ENCODE results near the gene FOSL1.
A peak's percentile ranks its signal among the peaks of the same experiment; 100 is the strongest.

Gene FOSL1

GRCh38 chr11:65900125-65900898, at the start of gene FOSL1:
TSS of gene FOSL1 (minus strand) at chr11:65900388. CDS start at chr11:65900339, 49 bp downstream.
- peak; percentile 97 for DNase-seq

GRCh38 chr11:65947603-65948125, 47.5 kb upstream of the FOSL1 start:
- no peak for DNase-seq

GRCh38 chr11:65947133-65947532, 46.9 kb upstream of the FOSL1 start:
- DNase-seq = no peak

GRCh38 chr11:65946655-65947054, 46.5 kb upstream of the FOSL1 start:
- DNase-seq = no peak

DNA sequence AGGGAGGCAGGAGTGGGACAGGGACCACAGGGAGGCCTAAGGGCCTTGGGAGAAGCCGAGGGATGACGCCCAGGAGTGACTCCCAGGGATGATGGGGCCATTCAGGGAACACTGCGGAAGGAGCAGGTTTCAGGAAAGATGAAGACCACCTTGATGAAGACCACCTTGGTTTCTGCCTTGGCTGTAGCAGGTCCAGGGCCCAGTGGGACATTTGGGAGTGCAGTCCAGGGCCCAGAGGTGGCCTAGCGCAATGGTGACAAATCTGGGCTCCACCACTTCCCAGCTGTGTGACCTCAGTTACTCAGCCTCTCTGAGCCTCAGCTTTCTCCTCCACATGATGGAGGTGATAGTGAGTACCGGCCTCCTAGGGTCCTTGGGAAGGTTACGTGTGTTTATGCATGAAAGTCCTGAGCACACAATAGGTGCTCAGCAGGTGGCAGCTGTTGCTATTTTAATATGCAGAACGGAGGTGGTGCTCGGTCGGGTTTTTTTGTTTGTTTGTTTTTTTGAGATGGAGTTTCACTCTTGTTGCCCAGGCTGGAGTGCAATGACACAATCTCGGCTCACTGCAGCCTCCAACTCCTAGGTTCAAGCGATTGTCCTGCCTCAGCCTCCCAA, 45.9 kb upstream of the FOSL1 start:
- no peak for DNase-seq

GRCh38 chr11:65945430-65945911, 45.3 kb upstream of the FOSL1 start, which contains the start of gene TSGA10IP:
TSS of gene TSGA10IP (plus strand) at chr11:65945480. CDS start at chr11:65945676, 196 bp downstream.
- DNase-seq = no peak

GRCh38 chr11:65944767-65945166, 44.6 kb upstream of the FOSL1 start:
- DNase-seq = no peak

DNA sequence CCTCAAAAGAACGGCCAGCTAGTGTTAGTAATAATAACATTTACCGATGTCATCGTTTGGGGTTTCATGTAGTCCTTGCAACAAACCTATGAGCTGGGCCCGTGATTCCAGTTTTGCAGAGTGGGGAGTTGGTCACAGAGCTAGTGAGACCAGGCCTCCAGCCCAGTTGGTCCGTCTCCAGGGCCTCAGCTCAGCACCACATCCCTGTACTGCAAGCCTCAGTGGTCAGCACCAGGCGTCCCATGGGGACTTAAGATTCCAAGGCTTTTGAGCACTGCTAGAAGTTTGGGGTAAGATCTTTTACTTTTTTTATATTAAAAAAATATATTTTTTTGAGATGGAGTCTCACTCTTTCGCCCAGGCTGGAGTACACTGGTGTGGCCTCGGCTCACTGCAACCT, 44.0 kb upstream of the FOSL1 start:
- no peak for DNase-seq

DNA sequence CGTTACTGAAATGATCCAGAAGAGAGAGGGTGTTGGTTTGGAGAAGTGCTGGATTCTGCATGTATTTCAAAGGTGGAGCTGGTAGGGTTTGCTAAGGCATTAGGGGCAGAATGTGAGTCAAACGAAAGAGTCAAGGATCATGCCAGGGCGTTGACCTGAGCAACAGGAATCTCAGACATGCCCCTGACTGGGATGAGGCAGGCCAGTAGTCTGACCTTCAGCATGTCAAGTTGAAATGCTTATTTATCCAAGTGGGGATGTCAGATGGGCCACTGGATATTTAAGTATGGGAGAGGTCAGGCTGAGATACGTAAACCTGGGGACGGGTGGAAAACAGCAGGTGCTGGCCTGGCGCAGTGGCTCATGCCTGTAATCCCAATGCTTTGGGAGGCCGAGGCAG, 42.3 kb upstream of the FOSL1 start:
- no peak for DNase-seq

DNA sequence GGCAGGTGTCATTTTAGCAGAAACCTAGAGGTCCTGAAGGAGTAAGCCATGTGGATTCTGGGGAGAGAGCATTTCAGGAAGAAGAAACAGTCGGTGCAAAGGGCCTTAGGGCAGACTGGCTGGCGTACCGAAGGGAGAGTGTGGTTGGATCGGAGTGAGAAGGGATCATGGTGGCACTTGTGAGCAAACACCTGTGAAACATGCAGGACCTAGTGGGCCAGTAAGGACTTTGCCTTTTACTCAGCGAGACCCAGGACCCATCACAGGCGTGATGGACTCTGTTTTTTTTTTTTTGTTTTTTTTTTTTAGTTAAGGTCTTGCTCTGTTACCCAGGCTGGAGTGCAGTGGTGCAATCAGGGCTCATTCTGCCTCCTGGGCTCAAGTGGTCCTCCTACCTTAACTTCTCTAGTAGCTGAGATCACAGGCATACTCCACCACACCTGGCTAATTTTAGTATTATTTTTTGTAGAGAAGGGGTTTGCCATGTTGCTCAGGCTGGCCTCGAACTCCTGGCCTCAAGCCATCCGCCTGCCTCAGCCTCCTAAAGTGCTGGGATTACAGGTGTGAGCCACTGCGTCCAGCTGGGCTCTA, 41.6 kb upstream of the FOSL1 start:
- DNase-seq = no peak

DNA sequence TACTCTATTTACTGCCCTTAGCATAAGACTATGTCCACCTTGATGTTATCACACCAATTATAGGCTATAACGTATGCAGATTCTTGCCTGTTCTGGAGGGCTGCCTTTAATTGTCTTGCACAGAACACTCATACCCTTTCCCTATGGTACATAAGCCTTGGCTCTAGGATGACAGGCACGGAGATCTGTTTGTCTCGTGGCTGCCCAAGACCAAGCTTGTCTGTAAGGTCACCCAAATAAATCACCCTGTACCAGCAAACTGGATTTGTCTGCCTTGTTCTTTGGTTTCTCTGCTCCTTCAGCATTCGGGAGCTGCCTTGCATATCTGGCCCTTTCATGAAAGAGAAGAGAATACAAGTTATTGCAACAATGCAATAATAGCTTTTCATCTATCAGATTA, 37.6 kb upstream of the FOSL1 start:
- no peak for DNase-seq

DNA sequence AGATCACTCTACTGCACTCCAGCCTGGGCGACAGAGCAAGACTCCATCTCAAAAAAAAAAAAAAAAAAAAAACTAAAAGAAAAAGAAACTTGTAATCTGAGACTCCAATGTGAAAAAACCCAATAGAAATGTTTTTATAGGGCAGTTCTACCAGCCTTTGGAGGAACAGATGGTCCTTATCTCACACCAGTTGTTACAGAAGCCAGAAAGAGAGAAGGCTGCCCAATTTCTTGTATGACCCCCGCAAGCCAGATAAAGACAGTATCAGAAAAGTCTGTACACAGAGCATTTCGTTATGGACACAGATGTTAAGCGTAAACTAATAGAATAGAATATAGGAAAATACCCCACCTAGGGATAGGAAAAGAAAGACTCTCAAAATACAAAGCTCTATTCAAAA, 33.8 kb upstream of the FOSL1 start:
- DNase-seq = no peak

GRCh38 chr11:65932558-65932919, 32.4 kb upstream of the FOSL1 start:
- peak; percentile 53 for DNase-seq

DNA sequence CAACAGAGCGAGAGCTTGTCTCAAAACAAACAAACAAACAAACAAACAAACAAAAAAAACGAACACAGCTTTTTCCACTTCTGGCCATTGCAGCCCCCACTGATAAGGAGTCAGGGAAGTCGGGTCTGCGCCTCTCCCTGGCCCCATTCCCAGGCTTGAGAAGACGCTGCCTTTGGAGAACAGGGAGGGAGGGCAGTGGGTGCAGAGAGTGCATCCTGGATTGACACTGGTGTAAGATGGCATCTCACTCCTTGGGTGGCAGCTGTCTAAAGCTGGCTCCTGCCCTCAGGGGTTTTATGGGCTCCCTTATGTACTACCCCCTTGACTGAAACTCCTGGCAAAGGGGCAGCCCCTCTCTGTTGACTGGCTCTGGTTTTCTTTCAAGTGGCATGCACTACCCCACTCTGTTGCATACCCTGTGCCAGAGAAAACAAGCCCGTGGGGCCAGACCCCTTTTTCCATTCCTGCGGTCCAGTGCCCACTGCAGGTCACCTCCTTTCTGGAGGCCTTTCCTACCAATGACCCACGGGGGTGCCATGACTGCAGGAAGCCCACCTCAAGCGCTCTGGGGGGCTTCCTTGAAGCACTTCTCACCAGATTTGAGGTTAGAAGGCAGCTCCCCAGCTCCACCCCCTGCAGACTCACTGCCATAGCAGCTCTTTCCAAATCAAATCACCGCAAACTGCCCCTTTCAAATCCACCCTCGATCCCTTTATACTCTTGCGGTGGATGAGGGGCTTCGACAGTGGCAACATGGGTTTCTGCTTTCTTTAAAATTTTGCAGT, 31.8 kb upstream of the FOSL1 start:
- DNase-seq = no peak

- no peak for DNase-seq
Observed at GRCh38 chr11:65928667-65929066, 28.5 kb upstream of the FOSL1 start.

GRCh38 chr11:65927904-65928397, 27.8 kb upstream of the FOSL1 start:
- no peak for DNase-seq

GRCh38 chr11:65925397-65925796, 25.2 kb upstream of the FOSL1 start:
- DNase-seq = no peak

- DNase-seq = no peak
Observed at GRCh38 chr11:65922565-65922964, 22.4 kb upstream of the FOSL1 start.

DNA sequence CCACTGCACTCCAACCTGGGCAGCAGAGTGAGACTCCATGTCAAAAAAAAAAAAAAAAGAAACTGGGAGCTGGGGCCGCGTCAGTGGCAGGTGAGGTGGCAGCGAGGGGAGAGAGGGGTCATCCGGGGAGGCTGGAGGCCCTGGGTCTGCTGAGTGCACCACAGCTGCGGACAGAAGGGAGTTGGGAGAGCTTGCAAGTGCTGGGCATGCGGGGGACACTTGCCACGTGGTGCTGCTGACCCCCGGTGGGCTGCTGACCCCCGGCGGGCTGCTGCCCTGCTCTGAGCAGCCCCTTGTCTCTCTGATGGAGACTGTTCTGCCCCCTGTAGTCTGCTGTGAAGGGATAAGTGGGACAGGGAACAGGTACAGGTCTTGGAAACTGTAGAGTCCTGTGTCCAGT, 21.7 kb upstream of the FOSL1 start:
- DNase-seq = no peak

GRCh38 chr11:65921033-65921555, 20.9 kb upstream of the FOSL1 start:
- no peak for DNase-seq

DNA sequence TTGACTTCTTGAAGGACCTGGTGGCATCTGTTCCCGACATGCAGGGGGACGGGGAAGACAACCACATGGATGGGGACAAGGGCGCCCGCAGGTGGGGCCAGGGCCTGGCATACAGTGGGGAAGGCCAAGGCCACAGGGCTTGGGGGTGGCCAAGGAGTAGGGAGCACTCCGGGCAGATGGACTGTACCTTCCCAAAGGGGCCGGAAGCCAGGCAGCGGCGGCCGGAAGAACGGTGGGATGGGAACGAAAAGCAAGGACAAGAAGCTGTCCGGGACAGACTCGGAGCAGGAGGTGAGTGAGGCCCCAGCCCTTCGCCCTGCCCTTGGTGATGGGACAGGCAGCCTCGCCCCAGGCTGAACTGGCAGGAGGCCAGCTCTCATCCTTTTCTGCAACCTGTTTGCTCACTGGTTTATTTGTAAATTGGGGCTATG, 20.2 kb upstream of the FOSL1 start:
- DNase-seq = peak; percentile 26

DNA sequence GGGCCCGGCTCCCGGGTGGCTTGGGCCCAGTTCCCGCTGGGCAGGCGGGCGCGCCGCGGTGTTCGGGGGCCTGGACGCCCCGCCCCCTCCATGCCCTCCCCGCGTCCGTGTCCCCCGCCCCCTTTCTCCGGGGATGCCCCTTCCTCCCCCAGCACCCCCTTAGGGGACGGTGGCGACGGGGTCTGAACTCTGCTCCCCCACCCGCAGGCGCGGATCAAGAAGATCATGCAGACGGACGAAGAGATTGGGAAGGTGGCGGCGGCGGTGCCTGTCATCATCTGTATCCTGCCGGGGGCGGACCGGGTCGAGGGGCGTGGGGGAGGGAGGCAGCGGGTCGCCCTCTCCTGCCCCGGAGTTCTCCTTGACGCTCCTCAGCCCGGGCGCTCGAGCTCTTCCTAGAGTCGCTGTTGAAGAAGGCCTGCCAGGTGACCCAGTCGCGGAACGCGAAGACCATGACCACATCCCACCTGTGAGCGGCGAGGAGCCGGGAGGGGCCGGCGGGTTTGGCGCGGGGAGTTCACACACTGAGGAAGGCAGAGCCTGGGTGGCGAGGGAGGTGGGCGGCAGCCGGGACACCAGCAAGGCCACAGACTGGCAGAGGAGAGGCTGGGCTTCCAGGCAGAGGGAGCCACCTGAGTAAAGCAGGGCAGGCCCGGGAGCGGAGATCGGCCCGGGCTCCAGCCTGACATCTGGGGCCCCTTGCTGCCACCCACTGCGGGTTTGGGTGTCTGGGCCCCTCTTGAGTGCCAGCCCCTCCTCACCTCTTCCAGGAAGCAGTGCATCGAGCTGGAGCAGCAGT, 19.6 kb upstream of the FOSL1 start:
- DNase-seq = no peak

Measured in EL (cell line).